Subcutaneous adipose tissue (tissue), 4 donors: ENCODE data around the gene ZMIZ1. TPM values are rescaled to one million over a fixed set of nuclear protein-coding genes. Genes with fewer than 3 reads are reported as not detected.

Experiments
- total RNA-seq, 4 donors: library from RNA; depleted of rRNA; stranded (reverse); fragments of >200 nt; gene quantifications; one replicate each; pipeline ENCODE4 v1.1.0, GENCODE V29; 2016
- TF ChIP-seq, protein P1 (sequence below): fragments of 450-650 bp; IDR thresholded peaks from one replicate; pipeline ENCODE4 v1.5.1; 2016; ENCODE audit warnings: low read depth, mild to moderate bottlenecking, control low read depth, antibody characterized with exemption, moderate library complexity

The ZMIZ1 gene
- total RNA-seq, 4 donors from 2014 or later = 38.1 to 70.6 (median 51.4) TPM

GRCh38 chr10:79236433-79236765, 167.6 kb downstream of the ZMIZ1 start:
- TF ChIP-seq, protein P1, sequence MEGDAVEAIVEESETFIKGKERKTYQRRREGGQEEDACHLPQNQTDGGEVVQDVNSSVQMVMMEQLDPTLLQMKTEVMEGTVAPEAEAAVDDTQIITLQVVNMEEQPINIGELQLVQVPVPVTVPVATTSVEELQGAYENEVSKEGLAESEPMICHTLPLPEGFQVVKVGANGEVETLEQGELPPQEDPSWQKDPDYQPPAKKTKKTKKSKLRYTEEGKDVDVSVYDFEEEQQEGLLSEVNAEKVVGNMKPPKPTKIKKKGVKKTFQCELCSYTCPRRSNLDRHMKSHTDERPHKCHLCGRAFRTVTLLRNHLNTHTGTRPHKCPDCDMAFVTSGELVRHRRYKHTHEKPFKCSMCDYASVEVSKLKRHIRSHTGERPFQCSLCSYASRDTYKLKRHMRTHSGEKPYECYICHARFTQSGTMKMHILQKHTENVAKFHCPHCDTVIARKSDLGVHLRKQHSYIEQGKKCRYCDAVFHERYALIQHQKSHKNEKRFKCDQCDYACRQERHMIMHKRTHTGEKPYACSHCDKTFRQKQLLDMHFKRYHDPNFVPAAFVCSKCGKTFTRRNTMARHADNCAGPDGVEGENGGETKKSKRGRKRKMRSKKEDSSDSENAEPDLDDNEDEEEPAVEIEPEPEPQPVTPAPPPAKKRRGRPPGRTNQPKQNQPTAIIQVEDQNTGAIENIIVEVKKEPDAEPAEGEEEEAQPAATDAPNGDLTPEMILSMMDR = no peak

DNA sequence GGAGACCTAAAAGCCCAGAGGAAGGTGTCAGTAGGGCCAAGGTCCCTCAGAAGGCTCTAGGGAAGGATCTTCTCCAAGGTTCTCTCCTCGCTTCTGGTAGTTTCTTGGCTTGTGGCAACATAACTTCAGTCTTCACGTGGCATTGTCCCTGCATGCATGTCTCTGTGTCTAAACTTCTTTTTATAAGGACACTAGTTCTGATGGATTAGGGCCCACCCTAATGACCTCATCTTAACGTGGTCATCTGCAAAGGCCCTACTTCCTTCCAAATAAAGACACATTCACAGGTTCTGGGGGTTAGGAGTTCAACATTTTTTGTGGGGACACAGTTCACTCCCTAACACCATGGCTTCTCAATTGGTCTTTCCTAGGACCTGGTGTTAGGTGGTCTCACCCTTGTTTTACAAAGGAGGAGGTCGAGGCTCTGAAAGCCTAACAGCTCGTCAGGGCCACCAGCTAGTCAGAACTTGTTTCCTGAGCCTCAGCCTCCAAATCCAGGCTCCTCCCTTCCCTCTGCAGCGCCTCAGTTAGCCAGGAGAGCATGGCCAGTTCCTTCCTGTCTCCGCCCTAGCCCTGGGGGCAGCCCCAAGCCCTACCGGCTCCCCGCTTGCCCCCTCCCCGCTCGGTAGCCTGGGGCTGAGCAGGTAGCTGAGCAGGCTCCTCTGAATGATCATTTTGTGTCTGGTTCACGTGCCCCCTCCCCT, 168.8 kb downstream of the ZMIZ1 start:
- TF ChIP-seq, protein P1 = no peak

GRCh38 chr10:79238158-79238520, 169.4 kb downstream of the ZMIZ1 start:
- TF ChIP-seq, protein P1 = no peak

GRCh38 chr10:79238606-79239005, 169.8 kb downstream of the ZMIZ1 start:
- TF ChIP-seq, protein P1 = no peak

GRCh38 chr10:79239275-79239779, 170.6 kb downstream of the ZMIZ1 start:
- TF ChIP-seq, protein P1 = no peak

DNA sequence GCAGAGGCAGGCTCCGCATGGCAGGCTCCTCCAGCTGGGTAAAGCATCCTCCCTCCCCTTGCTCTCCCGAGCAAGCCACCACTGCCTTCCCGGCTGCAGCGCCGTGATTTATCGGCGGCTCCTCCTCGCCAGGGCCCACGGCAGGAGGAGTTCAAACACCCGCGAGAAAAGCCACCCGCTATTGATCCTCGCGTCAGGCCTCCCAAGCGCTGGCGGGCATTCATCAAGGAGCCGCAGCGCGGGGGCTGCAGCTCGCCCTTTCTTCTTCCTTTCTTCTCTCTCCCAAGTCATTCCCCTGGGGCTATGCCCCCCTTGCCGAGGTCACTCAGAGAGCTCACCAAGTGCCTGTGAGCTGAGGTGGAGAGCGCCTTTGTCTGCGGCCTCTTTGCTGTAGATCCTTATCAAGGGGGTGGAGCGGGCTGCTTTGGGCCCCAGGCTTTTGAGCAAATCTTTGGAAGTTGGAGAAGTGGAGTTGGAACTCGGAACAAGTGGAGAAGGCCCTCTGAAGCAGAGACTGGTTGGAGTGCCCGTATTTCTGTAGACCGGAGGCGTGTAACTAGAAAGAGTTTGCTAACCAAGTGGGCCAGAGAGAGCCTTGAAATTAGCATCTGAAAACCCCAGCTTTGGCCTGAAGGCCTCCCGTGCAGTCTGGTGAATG, 171.3 kb downstream of the ZMIZ1 start:
- TF ChIP-seq, protein P1 = no peak

GRCh38 chr10:79241629-79241989, 172.8 kb downstream of the ZMIZ1 start:
- TF ChIP-seq, protein P1 = no peak
